GM12878 (cell line): Measurements from ENCODE around the gene SLAMF9. TPM values are rescaled to one million over a fixed set of nuclear protein-coding genes. Genes with fewer than 3 reads are reported as not detected.
A peak's percentile ranks its signal among the peaks of the same experiment; 100 is the strongest.

Experiments used
- ATAC-seq: fragments of 200-7000 bp; cut with Tn5 transposase; 3 replicates; pipeline ENCODE4 v1.9.1; 2020; ENCODE audit warnings: mild to moderate bottlenecking, moderate library complexity
- BruUV-seq: library from RNA; stranded (reverse); fragments of 400-500 nt; replicated peaks from 2 replicates; lab custom pipeline; 2021; lab: Mats Ljungman, UMichigan
- CTCF ChIA-PET: fragments of 300-600 bp; sonication (Branson Sonifier 250); formaldehyde crosslinking; extraction: SDS; loops from one replicate; lab custom pipeline; 2021; ENCODE audit warnings: inconsistent platforms; lab: Yijun Ruan, JAX
- POLR2A ChIA-PET: fragments of 350-600 bp; formaldehyde crosslinking; extraction: SDS; loops from one replicate; lab custom pipeline; 2021; ENCODE audit warnings: inconsistent platforms; lab: Charles Lee
- RAD21 ChIA-PET: fragments of 300-600 bp; sonication (Branson Sonifier 250); formaldehyde crosslinking; loops from one replicate; lab custom pipeline; 2023; ENCODE audit warnings: antibody characterized with exemption; ENCODE audit not compliant: unreplicated experiment; lab: Charles Lee
- SMC1A ChIA-PET: fragments of 300-600 bp; sonication (Branson Sonifier 250); formaldehyde crosslinking; loops from one replicate; lab custom pipeline; 2023; ENCODE audit not compliant: unreplicated experiment, uncharacterized antibody; lab: Charles Lee
- DNase-seq: peaks from one replicate; pipeline ENCODE4 v3.0.0-alpha.2; 2011; ENCODE audit warnings: low read depth, low spot score
- FAIRE-seq: peaks from 3 replicates; lab custom pipeline; 2011; peaks lifted over from hg19 to GRCh38; lab: Jason Lieb, UNC
- H2AFZ ChIP-seq: 2 replicates; pipeline ENCODE4 v1.6.0; 2011; ENCODE audit warnings: low read depth, low read length, control low read depth; ENCODE audit not compliant: control insufficient read depth
- H3K27ac ChIP-seq: 2 replicates; pipeline ENCODE4 v1.5.1; 2011; ENCODE audit warnings: control low read depth; ENCODE audit not compliant: control insufficient read depth, insufficient read depth
- H3K27me3 ChIP-seq, 2 experiments: replicated peaks in 1 of 2; 2 replicates each; pipeline versions ENCODE4 v1.6.0 to v1.6.1; 2011; ENCODE audit warnings: low read length in 1 of 2; ENCODE audit not compliant: control insufficient read depth in 2 of 2, insufficient read depth in 2 of 2
- H3K36me3 ChIP-seq, 2 experiments: 2 replicates each; pipeline ENCODE4 v1.5.1; 2011; ENCODE audit warnings: low read length in 1 of 2; ENCODE audit not compliant: control insufficient read depth in 2 of 2, insufficient read depth in 2 of 2
- H3K4me1 ChIP-seq: 2 replicates; pipeline ENCODE4 v1.6.1; 2011; ENCODE audit warnings: mild to moderate bottlenecking, low read length, moderate library complexity, mixed read lengths; ENCODE audit not compliant: control insufficient read depth, insufficient read depth
- H3K4me2 ChIP-seq: 2 replicates; pipeline ENCODE4 v1.6.0; 2011; ENCODE audit warnings: control low read depth; ENCODE audit not compliant: control insufficient read depth, insufficient read depth
- H3K4me3 ChIP-seq: fragments of 200-600 bp; sonication (generic); 2 replicates; pipeline ENCODE4 v1.5.1; 2016
- H3K79me2 ChIP-seq: 2 replicates; pipeline ENCODE4 v1.6.0; 2011; ENCODE audit warnings: low read length; ENCODE audit not compliant: control insufficient read depth, insufficient read depth
- H3K9ac ChIP-seq: 2 replicates; pipeline ENCODE4 v1.8.0; 2011; ENCODE audit warnings: low read length, control low read depth, mixed read lengths; ENCODE audit not compliant: control insufficient read depth, insufficient read depth
- H3K9me3 ChIP-seq: replicated peaks from 3 replicates; pipeline ENCODE4 v1.5.1; 2011; ENCODE audit warnings: mild to moderate bottlenecking, low read length; ENCODE audit not compliant: control insufficient read depth, insufficient read depth
- H4K20me1 ChIP-seq: 2 replicates; pipeline ENCODE4 v1.6.0; 2011; ENCODE audit not compliant: control insufficient read depth, insufficient read depth
- BACH1 ChIP-seq: fragments of 450-650 bp; IDR thresholded peaks from 2 replicates; pipeline ENCODE4 v1.6.1; 2017; ENCODE audit warnings: mild to moderate bottlenecking, borderline replicate concordance
- BCLAF1 ChIP-seq: fragments of 450-650 bp; IDR thresholded peaks from 2 replicates; pipeline ENCODE4 v1.6.1; 2017; ENCODE audit warnings: antibody characterized with exemption, mild to moderate bottlenecking, moderate library complexity
- CUX1 ChIP-seq: IDR thresholded peaks from 2 replicates; pipeline ENCODE4 v1.6.1; 2012; ENCODE audit warnings: improper control_type of control experiment, low read depth, low read length; ENCODE audit not compliant: insufficient replicate concordance
- HCFC1 ChIP-seq: fragments of 150-350 bp; IDR thresholded peaks from 2 replicates; pipeline ENCODE4 v1.6.1; 2014; ENCODE audit warnings: low read length
- MLLT1 ChIP-seq: fragments of 450-650 bp; IDR thresholded peaks from 2 replicates; pipeline ENCODE4 v1.6.1; 2016; ENCODE audit warnings: mild to moderate bottlenecking
- NR2C2 ChIP-seq: IDR thresholded peaks from 2 replicates; pipeline ENCODE4 v1.6.1; 2011; ENCODE audit warnings: borderline replicate concordance, low read depth; ENCODE audit not compliant: control insufficient read depth, insufficient read length
- RELA ChIP-seq: fragments of 450-650 bp; IDR thresholded peaks from 2 replicates; pipeline ENCODE4 v1.8.0; 2014; ENCODE audit warnings: borderline replicate concordance; ENCODE audit not compliant: partially characterized antibody
- RFX5 ChIP-seq: IDR thresholded peaks from 2 replicates; pipeline ENCODE4 v1.6.1; 2011; ENCODE audit warnings: low read depth, low read length, improper control_type of control experiment
- STAT1 ChIP-seq: fragments of 450-650 bp; conservative IDR thresholded peaks from 2 replicates; pipeline ENCODE4 v1.6.1; 2014; ENCODE audit warnings: antibody characterized with exemption, mild to moderate bottlenecking
- SUZ12 ChIP-seq: fragments of 200-600 bp; sonication (generic); IDR thresholded peaks from one replicate; pipeline ENCODE4 v1.6.1; 2018; ENCODE audit warnings: antibody characterized with exemption, mild to moderate bottlenecking; ENCODE audit not compliant: unreplicated experiment
- WGBS: methylation state at CpG from one replicate; pipeline ENCODE4 v1.1.6; 2016; ENCODE audit warnings: low lambda C conversion rate; ENCODE audit not compliant: insufficient replicate concordance, insufficient coverage; ENCODE audit errors: missing lambda C conversion rate; 5-methylcytosine and 5-hydroxymethylcytosine counted together
- in situ Hi-C: fragments of 300-500 bp; cut with MboI; formaldehyde crosslinking; loops from 9 replicates; pipeline ENCODE4 v1.14.3; 2018; ENCODE audit warnings: mixed read lengths
- intact Hi-C: fragments of 100-400 bp; cut with micrococcal nuclease; formaldehyde crosslinking; loops from one replicate; pipeline ENCODE4 v1.14.2; 2022; ENCODE audit not compliant: unreplicated experiment
- polyA plus RNA-seq, 11 experiments: library from polyadenylated mRNA; depleted of rRNA in 4 of 11; unstranded in 6 of 11; stranded (reverse) in 5 of 11; fragments of >200 nt; fragmentation: Nextera tagmentation in 4 of 11; fragmentation: Illumina TruSeq in 1 of 11; extraction: Ambion mirVana in 4 of 11; extraction: Trizol in 1 of 11; gene quantifications; 1 replicate in 1 of 11; 2 replicates in 10 of 11; pipeline versions ENCODE4 v1.2.1 to v1.2.3, GENCODE V29; 2011 to 2016; ENCODE audit warnings: inconsistent platforms in 2 of 11, missing spikeins in 2 of 11, low read depth in 1 of 11
- total RNA-seq, 4 experiments: library from RNA; depleted of rRNA in 3 of 4; stranded (reverse); fragments of >200 nt in 3 of 4; fragmentation: Illumina TruSeq in 1 of 4; extraction: Trizol in 1 of 4; gene quantifications; 2 replicates each; pipeline versions ENCODE4 v1.2.1 to v1.2.3, GENCODE V29; 2013 to 2021

Gene SLAMF9
- total and polyA plus RNA-seq, 10 of the 15 experiments (the other 5 are each of a cell fraction or from before 2014, with no cell fraction given): not detected

GRCh38 chr1:159924791-159925718 lies 29.0 kb downstream of the SLAMF9 start, which contains the start of gene TAGLN2:
Gene TAGLN2 (minus strand): TSS chr1:159925507. CDS start chr1:159920509, 4,998 bp downstream.
- DNase-seq (peak; percentile 60), FAIRE-seq (peak; percentile 93), ATAC-seq (peak; percentile 73)
- ChIA-PET RAD21 (interaction anchor here (1.3 to 7.5 kb wide), 5 partner anchors 34 to 848 kb away, joined by 3 to 94 read pairs (median 4); partner anchors contain the start of gene AIM2), SMC1A (interaction anchor here (0.7 to 8.1 kb wide), 9 partner anchors 8 to 338 kb away, joined by 3 to 83 read pairs (median 4); partner anchors contain the start of gene DCAF8), CTCF (interaction anchor here (0.6 to 22.4 kb wide), 9 partner anchors 11 to 366 kb away, joined by 3 to 422 read pairs (median 5); no protein-coding TSS in a partner anchor), POLR2A (interaction anchor here (0.7 to 5.2 kb wide), 6 partner anchors 9 to 279 kb away, joined by 3 to 25 read pairs (median 6); no protein-coding TSS in a partner anchor)
- intact Hi-C loops: loop anchor here (10.0 kb wide), 1 partner anchor 850 kb away; the partner anchor contains the start of gene AIM2
- BruUV-seq: TSS peak; percentile 65
- Histone ChIP-seq H2AFZ (peak within 1 kb of the TSS; percentile 82), H3K79me2 (peaks cover 53% of the 10 kb centered on the region), H3K27ac (peak within 1 kb of the TSS; percentile 82), H3K36me3 (peaks cover 0 to 5% of the 10 kb centered on the region in 2 experiments; a peak in 3 of 4 replicates), H3K4me2 (peak within 1 kb of the TSS; percentile 75), H4K20me1 (no peaks in the 10 kb centered on the region), H3K27me3 (no peaks in the 10 kb centered on the region), H3K4me3 (peak within 1 kb of the TSS; percentile 82), H3K4me1 (peaks cover 32% of the 10 kb centered on the region), H3K9ac (peak within 1 kb of the TSS; percentile 84), H3K9me3 (no peaks in the 10 kb centered on the region)
- in situ Hi-C loops: no loop called here
- under 1% methylated on average over 58 of the region's 58 CpGs for WGBS
- TF ChIP-seq MLLT1 (peak; percentile 88), CUX1 (no peak), STAT1 (no peak), NR2C2 (no peak), BCLAF1 (no peak), RELA (no peak), HCFC1 (no peak), SUZ12 (no peak), RFX5 (0 out of 2 replicates have a peak, but pooled peaks have one; percentile 28), BACH1 (peak; percentile 67)
